ENCODE data around the gene GPC6.

GPC6 gene

GRCh38 chr13:93243375-93244063, 16.9 kb downstream of the GPC6 start:
- TF ChIP-seq CTCF (IDR thresholded peaks at IDR 0.05; ENCODE audit: borderline replicate concordance, insufficient read depth, low read depth, low read length) = no peak
- H3K4me3 ChIP-seq (ENCODE audit: low read depth, low read length) = no peak overlapping the region

- no peak for TF ChIP-seq CTCF (IDR thresholded peaks at IDR 0.05; ENCODE audit: borderline replicate concordance, insufficient read depth, low read depth, low read length)
- H3K4me3 ChIP-seq (ENCODE audit: low read depth, low read length) = no peak overlapping the region
Observed at GRCh38 chr13:93244141-93244917, 17.7 kb downstream of the GPC6 start.

- no peak for TF ChIP-seq CTCF (IDR thresholded peaks at IDR 0.05; ENCODE audit: borderline replicate concordance, insufficient read depth, low read depth, low read length)
- H3K4me3 ChIP-seq (ENCODE audit: low read depth, low read length) = no peak overlapping the region
Observed at GRCh38 chr13:93244918-93245280, 18.3 kb downstream of the GPC6 start.

GRCh38 chr13:93246069-93246468, 19.5 kb downstream of the GPC6 start:
- no peak for TF ChIP-seq CTCF (IDR thresholded peaks at IDR 0.05; ENCODE audit: borderline replicate concordance, insufficient read depth, low read depth, low read length)
- no peak overlapping the region for H3K4me3 ChIP-seq (ENCODE audit: low read depth, low read length)

- no peak overlapping the region for H3K4me3 ChIP-seq (ENCODE audit: low read depth, low read length)
- TF ChIP-seq CTCF (IDR thresholded peaks at IDR 0.05; ENCODE audit: borderline replicate concordance, insufficient read depth, low read depth, low read length) = no peak
Observed at GRCh38 chr13:93248627-93249047, 22.0 kb downstream of the GPC6 start.

GRCh38 chr13:93249364-93250306, 23.0 kb downstream of the GPC6 start:
- TF ChIP-seq CTCF (IDR thresholded peaks at IDR 0.05; ENCODE audit: borderline replicate concordance, insufficient read depth, low read depth, low read length) = no peak
- no peak overlapping the region for H3K4me3 ChIP-seq (ENCODE audit: low read depth, low read length)

Data from GM12875 (cell line).